ENCODE data around the gene DDX50. TPM values are rescaled to one million over a fixed set of nuclear protein-coding genes. Genes with fewer than 3 reads are reported as not detected.

Gene DDX50
- total and polyA plus RNA-seq, 8 donors, result 25.8 to 71.1 (median 60.6) TPM

GRCh38 chr10:68987611-68988010 is 86.5 kb downstream of the DDX50 start:
- intact Hi-C loops (cut with DNase I), result no loop called here
- no peak for ATAC-seq
- Histone ChIP-seq H3K9me3 (no peaks in the 10 kb centered on the region), H3K36me3 (peaks cover 0 to 34% of the 10 kb centered on the region in 2 donors), H3K4me1 (peaks cover 9 to 37% of the 10 kb centered on the region in 2 donors), H3K4me3 (no peak overlapping the region), H3K27me3 (no peaks in the 10 kb centered on the region), H3K27ac (no peak overlapping the region)
- TF ChIP-seq CTCF (IDR thresholded peaks at IDR 0.05), result no peak
- DNase-seq, result no peak

GRCh38 chr10:68988530-68989316 is 87.6 kb downstream of the DDX50 start, which contains the start of gene KIFBP:
TSS of gene KIFBP (plus strand) at chr10:68988803. CDS start at chr10:68988833, 30 bp downstream.
- intact Hi-C loops (cut with DNase I), result no loop called here
- H3K27me3 ChIP-seq, result no peaks in the 10 kb centered on the region
- TF ChIP-seq CTCF (IDR thresholded peaks at IDR 0.05), result no peak
- DNase-seq (peak; percentile 93 to 98 (median 94)), ATAC-seq (peak; percentile 97)
- H3K4me3 ChIP-seq, result peak within 1 kb of the TSS; percentile 78 to 90
- H3K36me3 ChIP-seq, result peaks cover 0 to 23% of the 10 kb centered on the region in 2 donors
- H3K4me1 ChIP-seq, result peaks cover 16 to 48% of the 10 kb centered on the region in 2 donors
- H3K27ac ChIP-seq, result peak within 1 kb of the TSS; percentile 79 to 80
- H3K9me3 ChIP-seq, result no peaks in the 10 kb centered on the region

GRCh38 chr10:68989317-68989990 is 88.3 kb downstream of the DDX50 start:
- intact Hi-C loops (cut with DNase I), result no loop called here
- Histone ChIP-seq H3K4me3 (peak overlapping the region; percentile 78 to 90), H3K36me3 (peaks cover 0 to 15% of the 10 kb centered on the region in 2 donors), H3K27ac (peak overlapping the region; percentile 79 to 80), H3K9me3 (no peaks in the 10 kb centered on the region), H3K27me3 (no peaks in the 10 kb centered on the region), H3K4me1 (peaks cover 19 to 49% of the 10 kb centered on the region in 2 donors)
- DNase-seq (no peak), ATAC-seq (peak; percentile 3)
- no peak for TF ChIP-seq CTCF (IDR thresholded peaks at IDR 0.05)

GRCh38 chr10:68992636-68993440 is 91.7 kb downstream of the DDX50 start:
- Histone ChIP-seq H3K27me3 (no peaks in the 10 kb centered on the region), H3K9me3 (no peaks in the 10 kb centered on the region), H3K36me3 (no peaks in the 10 kb centered on the region), H3K27ac (peak overlapping the region in 1 of 2 donors; percentile 10), H3K4me1 (peaks cover 19 to 54% of the 10 kb centered on the region in 2 donors), H3K4me3 (no peak overlapping the region)
- TF ChIP-seq CTCF (IDR thresholded peaks at IDR 0.05), result no peak
- DNase-seq, result no peak
- peak; percentile 24 for ATAC-seq
- intact Hi-C loops (cut with DNase I), result no loop called here

Other genes with a start within 250 kb of the DDX50 start
- 10 to 100 TPM; 44.5 to 57.9 TPM for gene CCAR1, start 180.1 kb upstream of the DDX50 start, total RNA-seq
- 100 to 1,000 TPM; 161 to 227 (median 194) TPM for gene CCAR1, start 180.1 kb upstream of the DDX50 start, polyA plus RNA-seq (ENCODE audit: insufficient read length in 6 of 6)
- gene STOX1, start 73.8 kb upstream of the DDX50 start, total RNA-seq, result 1 to 10 TPM; 1.1 to 3.5 TPM
- gene STOX1, start 73.8 kb upstream of the DDX50 start, polyA plus RNA-seq (ENCODE audit: insufficient read length in 6 of 6), result 1 to 10 TPM; 2.3 to 5.5 (median 4.2) TPM
- gene DDX21, start 54.9 kb downstream of the DDX50 start, total RNA-seq, result 10 to 100 TPM; 36.8 to 73.4 TPM
- 10 to 100 TPM; 45.6 to 54.5 (median 49.6) TPM for gene DDX21, start 54.9 kb downstream of the DDX50 start, polyA plus RNA-seq (ENCODE audit: insufficient read length in 6 of 6)
- 10 to 100 TPM; 21.1 to 27.3 TPM for gene KIFBP, start 87.5 kb downstream of the DDX50 start, total RNA-seq
- 10 to 100 TPM; 26.0 to 30.8 (median 28.3) TPM for gene KIFBP, start 87.5 kb downstream of the DDX50 start, polyA plus RNA-seq (ENCODE audit: insufficient read length in 6 of 6)
- 100 to 1,000 TPM; 131 to 533 TPM for gene SRGN, start 186.8 kb downstream of the DDX50 start, total RNA-seq
- gene SRGN, start 186.8 kb downstream of the DDX50 start, polyA plus RNA-seq (ENCODE audit: insufficient read length in 6 of 6), result 10 to 100 TPM; 25.7 to 42.6 (median 34.3) TPM
- 10 to 100 TPM; 50.6 to 60.7 TPM for gene VPS26A, start 222.9 kb downstream of the DDX50 start, total RNA-seq
- gene VPS26A, start 222.9 kb downstream of the DDX50 start, polyA plus RNA-seq (ENCODE audit: insufficient read length in 6 of 6), result 10 to 100 TPM; 63.1 to 75.5 (median 71.5) TPM

All from left lung (tissue), 10 donors.